Testis (tissue), 3 donors: ENCODE measurements around the gene GPC3. TPM values are rescaled to one million over a fixed set of nuclear protein-coding genes. Genes with fewer than 3 reads are reported as not detected.

Experiments used
- DNase-seq: peaks from one replicate; pipeline ENCODE4 v3.0.0-alpha.2; 2019
- H3K27ac ChIP-seq, 2 donors: fragments of 200-600 bp; sonication (generic); one replicate each; pipeline ENCODE4 v1.5.1; 2019
- H3K27me3 ChIP-seq: fragments of 200-600 bp; sonication (generic); one replicate; pipeline ENCODE4 v1.5.1; 2019
- H3K36me3 ChIP-seq: fragments of 200-600 bp; sonication (generic); one replicate; pipeline ENCODE4 v1.5.1; 2017; ENCODE audit warnings: low read depth; ENCODE audit errors: missing control alignments
- H3K4me1 ChIP-seq: fragments of 200-600 bp; sonication (generic); one replicate; pipeline ENCODE4 v1.5.1; 2019
- H3K4me3 ChIP-seq, 2 donors: fragments of 200-600 bp; sonication (generic); one replicate each; pipeline ENCODE4 v1.5.1; 2017 to 2019
- H3K9me3 ChIP-seq: fragments of 200-600 bp; sonication (generic); one replicate; pipeline ENCODE4 v1.5.1; 2017
- POLR2A ChIP-seq: fragments of 450-650 bp; IDR thresholded peaks from one replicate; pipeline ENCODE4 v1.6.1; 2017; ENCODE audit warnings: antibody characterized with exemption, mild to moderate bottlenecking, moderate library complexity
- WGBS, 2 donors: methylation state at CpG; one replicate each; pipeline ENCODE4 v1.1.5; 2018; 5-methylcytosine and 5-hydroxymethylcytosine counted together
- intact Hi-C: fragments of 100-400 bp; cut with DNase I; formaldehyde crosslinking; loops from one replicate; pipeline ENCODE4 v1.15.1; 2023; ENCODE audit warnings: low total_unique reads
- polyA plus RNA-seq: library from polyadenylated mRNA; stranded (reverse); fragments of 350-450 nt; fragmentation: Illumina TruSeq; extraction: RNeasy Lipid Tissue Mini Kit (QIAGEN cat#74804); gene quantifications from one replicate; pipeline ENCODE4 v1.2.3, GENCODE V29; 2014; ENCODE audit warnings: low read depth, low replicate concordance; ENCODE audit not compliant: insufficient read depth
- total RNA-seq, 2 donors: library from RNA; depleted of rRNA; stranded (reverse); fragments of >200 nt; gene quantifications; one replicate each; pipeline ENCODE4 v1.2.3, GENCODE V29; 2016
- TF ChIP-seq, protein P1 (sequence below), 3 experiments: fragments of 450-650 bp in 2 of 3; fragments of 200-600 bp in 1 of 3; sonication (generic) in 1 of 3; IDR thresholded peaks; one replicate each; pipeline ENCODE4 v1.5.1; 2016 to 2019; ENCODE audit warnings: antibody characterized with exemption in 3 of 3, mild to moderate bottlenecking in 2 of 3, moderate library complexity in 1 of 3

Gene GPC3
- total and polyA plus RNA-seq, 3 donors from 2014 or later: 4.9 to 12.9 (median 5.4) TPM

DNA sequence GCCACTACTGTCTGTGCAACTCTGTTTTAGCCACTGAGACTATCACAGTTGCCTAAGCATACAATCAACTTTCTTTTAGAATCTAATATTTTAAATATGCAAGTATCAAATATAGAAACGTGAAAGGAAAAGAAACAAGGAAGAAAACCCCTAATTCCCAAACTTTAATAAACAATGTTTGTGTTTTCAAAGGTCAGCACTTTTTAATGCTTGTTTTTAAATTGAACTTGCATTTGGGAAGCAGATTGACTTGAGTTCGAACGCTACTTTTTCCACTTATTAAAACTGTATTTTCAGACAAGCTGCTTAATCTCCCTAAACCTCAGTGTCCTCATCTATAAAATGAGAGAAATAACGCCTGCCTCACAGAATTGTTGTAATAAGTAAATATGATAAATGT, 384.3 kb downstream of the GPC3 start:
- Histone ChIP-seq H3K27me3 (no peaks in the 10 kb centered on the region), H3K4me1 (no peaks in the 10 kb centered on the region), H3K4me3 (no peak overlapping the region), H3K9me3 (no peaks in the 10 kb centered on the region), H3K27ac (no peak overlapping the region), H3K36me3 (no peaks in the 10 kb centered on the region)
- intact Hi-C loops: no loop called here
- DNase-seq: no peak
- 89 to 95% methylated on average over 4 of the region's 4 CpGs for WGBS, 2 donors
- TF ChIP-seq, protein P1, sequence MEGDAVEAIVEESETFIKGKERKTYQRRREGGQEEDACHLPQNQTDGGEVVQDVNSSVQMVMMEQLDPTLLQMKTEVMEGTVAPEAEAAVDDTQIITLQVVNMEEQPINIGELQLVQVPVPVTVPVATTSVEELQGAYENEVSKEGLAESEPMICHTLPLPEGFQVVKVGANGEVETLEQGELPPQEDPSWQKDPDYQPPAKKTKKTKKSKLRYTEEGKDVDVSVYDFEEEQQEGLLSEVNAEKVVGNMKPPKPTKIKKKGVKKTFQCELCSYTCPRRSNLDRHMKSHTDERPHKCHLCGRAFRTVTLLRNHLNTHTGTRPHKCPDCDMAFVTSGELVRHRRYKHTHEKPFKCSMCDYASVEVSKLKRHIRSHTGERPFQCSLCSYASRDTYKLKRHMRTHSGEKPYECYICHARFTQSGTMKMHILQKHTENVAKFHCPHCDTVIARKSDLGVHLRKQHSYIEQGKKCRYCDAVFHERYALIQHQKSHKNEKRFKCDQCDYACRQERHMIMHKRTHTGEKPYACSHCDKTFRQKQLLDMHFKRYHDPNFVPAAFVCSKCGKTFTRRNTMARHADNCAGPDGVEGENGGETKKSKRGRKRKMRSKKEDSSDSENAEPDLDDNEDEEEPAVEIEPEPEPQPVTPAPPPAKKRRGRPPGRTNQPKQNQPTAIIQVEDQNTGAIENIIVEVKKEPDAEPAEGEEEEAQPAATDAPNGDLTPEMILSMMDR (IDR thresholded peaks at IDR 0.05): no peak
- no peak for TF ChIP-seq POLR2A

DNA sequence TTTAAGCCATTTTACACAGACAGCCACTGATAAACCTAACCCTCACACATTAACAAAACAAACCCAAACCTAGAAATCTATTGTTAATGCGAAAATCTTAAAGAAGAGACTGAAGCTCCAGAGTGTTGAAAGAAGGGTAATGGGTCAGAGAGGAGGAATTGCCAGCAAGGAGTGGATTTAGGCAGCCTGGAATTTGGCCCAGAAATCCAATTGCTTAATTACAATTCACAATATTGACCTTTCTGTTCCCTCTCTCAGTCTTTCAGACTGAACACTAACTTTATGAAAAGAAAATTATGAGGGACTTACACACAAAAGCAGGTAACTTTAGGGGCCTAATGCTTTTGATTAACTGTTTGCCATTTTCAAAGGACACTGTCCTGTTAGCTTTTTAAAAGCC, 384.9 kb downstream of the GPC3 start:
- 90 to 100% methylated on average over 1 of the region's 1 CpG for WGBS, 2 donors
- intact Hi-C loops: no loop called here
- Histone ChIP-seq H3K4me3 (no peak overlapping the region), H3K27ac (no peak overlapping the region), H3K36me3 (no peaks in the 10 kb centered on the region), H3K4me1 (no peaks in the 10 kb centered on the region), H3K9me3 (no peaks in the 10 kb centered on the region), H3K27me3 (no peaks in the 10 kb centered on the region)
- no peak for TF ChIP-seq POLR2A
- TF ChIP-seq, protein P1 (IDR thresholded peaks at IDR 0.05): no peak
- no peak for DNase-seq

DNA sequence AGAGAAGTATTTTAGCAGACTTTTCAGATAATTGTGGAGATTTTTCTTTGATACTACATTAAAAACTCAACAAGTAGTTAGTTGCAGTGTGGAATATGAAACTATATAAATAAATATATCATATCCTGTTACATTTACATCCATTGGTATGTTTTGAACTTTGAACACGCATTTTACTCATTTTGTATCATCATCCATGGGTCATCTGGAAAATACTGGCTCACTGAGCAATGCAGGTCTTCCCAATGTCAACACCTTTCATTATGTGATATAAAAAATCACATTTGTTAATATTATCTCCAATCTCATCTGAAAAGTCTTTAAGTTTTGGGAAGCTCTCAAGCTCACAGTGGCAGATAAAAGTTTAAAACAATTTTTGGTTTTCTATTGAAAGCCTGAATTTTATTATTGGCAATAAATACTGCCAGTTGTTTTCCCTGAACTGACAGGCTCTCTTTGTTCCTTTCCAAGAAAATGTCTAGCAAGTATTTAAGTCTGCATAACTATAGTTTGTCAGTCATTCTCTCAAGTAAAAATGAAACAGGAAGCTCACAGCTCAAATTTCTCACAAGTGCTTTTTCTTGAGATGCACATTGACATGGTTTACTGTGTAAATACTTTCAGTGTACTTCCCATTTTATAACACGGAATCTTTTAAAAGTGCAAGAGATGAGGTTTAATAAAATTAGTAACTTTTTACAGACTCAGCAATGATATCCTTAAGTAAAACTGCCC, 386.6 kb downstream of the GPC3 start:
- H3K4me3 ChIP-seq: no peak overlapping the region
- no peak overlapping the region for H3K27ac ChIP-seq
- intact Hi-C loops: no loop called here
- TF ChIP-seq POLR2A: no peak
- DNase-seq: no peak
- H3K27me3 ChIP-seq: no peaks in the 10 kb centered on the region
- WGBS, 2 donors: 87 to 88% methylated on average over 2 of the region's 2 CpGs
- H3K9me3 ChIP-seq: no peaks in the 10 kb centered on the region
- H3K4me1 ChIP-seq: no peaks in the 10 kb centered on the region
- no peaks in the 10 kb centered on the region for H3K36me3 ChIP-seq

DNA sequence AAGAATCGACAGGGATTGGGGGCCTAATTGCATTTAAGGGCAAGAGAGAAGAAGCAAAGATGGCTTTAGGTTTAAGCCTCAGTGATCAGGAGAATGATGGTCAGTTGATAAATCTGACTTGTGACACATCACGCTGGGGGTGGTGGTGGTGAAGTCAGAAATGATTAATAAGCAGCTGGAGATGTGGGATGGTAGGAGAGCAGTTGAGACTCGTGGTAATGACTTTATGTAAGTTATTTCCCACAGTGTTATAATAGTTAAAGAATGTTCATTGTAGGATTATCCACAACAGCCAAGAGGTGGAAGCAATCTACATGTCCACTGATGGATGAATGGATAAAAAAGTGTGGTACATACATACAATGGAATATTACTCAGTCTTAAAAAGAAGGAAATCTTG, 391.2 kb downstream of the GPC3 start:
- WGBS, 2 donors: 80 to 93% methylated on average over 3 of the region's 3 CpGs
- intact Hi-C loops: no loop called here
- Histone ChIP-seq H3K27ac (no peak overlapping the region), H3K4me3 (no peak overlapping the region), H3K9me3 (no peaks in the 10 kb centered on the region), H3K27me3 (no peaks in the 10 kb centered on the region), H3K36me3 (no peaks in the 10 kb centered on the region), H3K4me1 (no peaks in the 10 kb centered on the region)
- TF ChIP-seq POLR2A: no peak
- TF ChIP-seq, protein P1 (IDR thresholded peaks at IDR 0.05): no peak
- no peak for DNase-seq

DNA sequence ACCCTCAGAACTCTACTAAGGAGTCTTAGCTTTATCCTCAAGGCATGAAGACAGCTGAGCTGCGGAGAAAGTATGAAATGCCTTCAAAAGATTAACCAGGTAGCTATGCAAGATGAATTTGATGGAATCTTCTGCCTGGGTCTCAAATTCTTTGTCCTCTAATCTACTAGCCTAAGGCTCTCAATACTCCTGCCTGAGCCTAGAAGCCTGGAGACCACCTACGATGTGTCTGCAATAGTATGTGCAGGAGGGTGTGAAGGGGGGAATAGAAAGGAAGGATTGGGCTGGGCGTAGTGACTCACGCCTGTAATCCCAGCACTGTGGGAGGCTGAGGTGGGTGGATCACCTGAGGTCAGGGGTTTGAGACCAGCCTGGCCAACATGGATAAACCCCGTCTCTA, 391.9 kb downstream of the GPC3 start:
- WGBS, 2 donors: 100% methylated on average over 3 to 5 of the region's 5 CpGs
- Histone ChIP-seq H3K27ac (no peak overlapping the region), H3K4me1 (no peaks in the 10 kb centered on the region), H3K4me3 (no peak overlapping the region), H3K36me3 (no peaks in the 10 kb centered on the region), H3K9me3 (no peaks in the 10 kb centered on the region), H3K27me3 (no peaks in the 10 kb centered on the region)
- no peak for DNase-seq
- intact Hi-C loops: no loop called here
- no peak for TF ChIP-seq POLR2A
- TF ChIP-seq, protein P1 (IDR thresholded peaks at IDR 0.05): no peak
